Natural killer cell (primary cell): ENCODE data around the gene HSF2BP. TPM values are rescaled to one million over a fixed set of nuclear protein-coding genes. Genes with fewer than 3 reads are reported as not detected.

ENCODE experiments used
- ATAC-seq, 3 donors: fragments of 150-1000 bp in 2 of 3; fragments of 200-7000 bp in 1 of 3; cut with Tn5 transposase; 1 replicate in 1 of 3; 2 replicates in 2 of 3; pipeline ENCODE4 v1.10.0; 2021; ENCODE audit warnings: mild to moderate bottlenecking in 2 of 3, moderate library complexity in 2 of 3
- DNase-seq, 2 donors: peaks; one replicate each; pipeline versions ENCODE4 v3.0.0 to v3.0.0-alpha.2; 2013 to 2021; ENCODE audit warnings: mixed read lengths in 1 of 2
- H3K27ac ChIP-seq: one replicate; pipeline ENCODE4 v1.5.1; 2013; ENCODE audit warnings: mild to moderate bottlenecking, low read length
- H3K27me3 ChIP-seq: one replicate; pipeline ENCODE4 v1.6.1; 2013; ENCODE audit warnings: low read length; ENCODE audit not compliant: control insufficient read depth, insufficient read depth
- H3K36me3 ChIP-seq: one replicate; pipeline ENCODE4 v1.6.1; 2013; ENCODE audit warnings: low read length; ENCODE audit not compliant: control insufficient read depth, insufficient read depth
- H3K4me1 ChIP-seq: one replicate; pipeline ENCODE4 v1.6.1; 2013; ENCODE audit warnings: low read length; ENCODE audit not compliant: control insufficient read depth, insufficient read depth
- H3K4me3 ChIP-seq: one replicate; pipeline ENCODE4 v1.5.1; 2013; ENCODE audit warnings: low read length
- H3K9me3 ChIP-seq: one replicate; pipeline ENCODE4 v1.6.1; 2013; ENCODE audit warnings: low read length; ENCODE audit not compliant: control insufficient read depth, insufficient read depth
- H3K27ac Mint-ChIP-seq, 2 donors: one replicate each; pipeline ENCODE4 v1.8.0; 2022; ENCODE audit warnings: mild to moderate bottlenecking in 2 of 2, mixed read lengths in 2 of 2, moderate library complexity in 1 of 2
- H3K27me3 Mint-ChIP-seq, 2 donors: one replicate each; pipeline ENCODE4 v1.8.0; 2022; ENCODE audit warnings: low read depth in 2 of 2, mixed read lengths in 2 of 2
- H3K36me3 Mint-ChIP-seq: one replicate; pipeline ENCODE4 v1.8.0; 2022; ENCODE audit warnings: mixed read lengths
- H3K4me1 Mint-ChIP-seq, 2 donors: one replicate each; pipeline ENCODE4 v1.8.0; 2022; ENCODE audit warnings: mixed read lengths in 2 of 2
- H3K4me3 Mint-ChIP-seq: one replicate; pipeline ENCODE4 v1.8.0; 2022; ENCODE audit warnings: mild to moderate bottlenecking, moderate library complexity, mixed read lengths
- H3K9me3 Mint-ChIP-seq, 2 donors: one replicate each; pipeline ENCODE4 v1.8.0; 2022; ENCODE audit warnings: mixed read lengths in 2 of 2
- WGBS: methylation state at CpG from one replicate; pipeline ENCODE4 v1.1.7; 2013; ENCODE audit warnings: missing lambda C conversion rate; ENCODE audit not compliant: insufficient coverage; 5-methylcytosine and 5-hydroxymethylcytosine counted together
- intact Hi-C: fragments of 100-400 bp; cut with micrococcal nuclease; formaldehyde crosslinking; loops from one replicate; pipeline ENCODE4 v1.14.2; 2022
- total RNA-seq, 4 donors: library from RNA; stranded (reverse); fragments of 120-200 nt in 1 of 4; gene quantifications; one replicate each; pipeline versions ENCODE4 v1.2.3 to v1.2.4, GENCODE V29; 2013 to 2022
- TF ChIP-seq, protein P1 (sequence below): fragments of 200-600 bp; IDR thresholded peaks from one replicate; pipeline ENCODE4 v1.8.0; 2022; ENCODE audit warnings: antibody characterized with exemption

HSF2BP gene
- total RNA-seq, 3 donors from 2014 or later (not counting 1 experiment from before 2014, with no cell fraction given): 0.33 to 0.39 TPM; not detected in 1

DNA sequence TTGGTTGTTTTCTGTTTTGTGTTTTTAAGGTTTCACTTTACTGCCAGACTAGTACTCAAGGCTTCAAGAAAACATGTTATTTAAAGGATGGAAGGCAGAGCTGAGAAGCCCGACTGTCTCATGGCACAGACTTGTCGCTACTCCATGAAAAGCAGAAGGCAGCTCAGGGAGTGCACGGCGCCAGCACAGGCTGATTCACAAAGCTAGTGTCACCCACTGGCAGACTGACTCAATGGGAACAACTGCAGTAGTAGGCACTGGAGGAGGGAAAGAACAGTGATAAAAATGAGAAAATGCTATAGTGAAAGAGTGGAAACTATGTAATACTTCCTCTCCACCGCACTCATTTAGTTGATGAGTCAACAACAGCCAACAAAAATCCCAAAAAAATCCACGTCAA lies 14.7 kb downstream of the HSF2BP start:
- H3K27ac Mint-ChIP-seq: no peak overlapping the region
- Histone ChIP-seq H3K27me3 (no peaks in the 10 kb centered on the region), H3K27ac (no peak overlapping the region), H3K4me1 (peaks cover 5% of the 10 kb centered on the region), H3K36me3 (no peaks in the 10 kb centered on the region), H3K4me3 (no peak overlapping the region), H3K9me3 (no peaks in the 10 kb centered on the region)
- no peak for ATAC-seq
- TF ChIP-seq, protein P1, sequence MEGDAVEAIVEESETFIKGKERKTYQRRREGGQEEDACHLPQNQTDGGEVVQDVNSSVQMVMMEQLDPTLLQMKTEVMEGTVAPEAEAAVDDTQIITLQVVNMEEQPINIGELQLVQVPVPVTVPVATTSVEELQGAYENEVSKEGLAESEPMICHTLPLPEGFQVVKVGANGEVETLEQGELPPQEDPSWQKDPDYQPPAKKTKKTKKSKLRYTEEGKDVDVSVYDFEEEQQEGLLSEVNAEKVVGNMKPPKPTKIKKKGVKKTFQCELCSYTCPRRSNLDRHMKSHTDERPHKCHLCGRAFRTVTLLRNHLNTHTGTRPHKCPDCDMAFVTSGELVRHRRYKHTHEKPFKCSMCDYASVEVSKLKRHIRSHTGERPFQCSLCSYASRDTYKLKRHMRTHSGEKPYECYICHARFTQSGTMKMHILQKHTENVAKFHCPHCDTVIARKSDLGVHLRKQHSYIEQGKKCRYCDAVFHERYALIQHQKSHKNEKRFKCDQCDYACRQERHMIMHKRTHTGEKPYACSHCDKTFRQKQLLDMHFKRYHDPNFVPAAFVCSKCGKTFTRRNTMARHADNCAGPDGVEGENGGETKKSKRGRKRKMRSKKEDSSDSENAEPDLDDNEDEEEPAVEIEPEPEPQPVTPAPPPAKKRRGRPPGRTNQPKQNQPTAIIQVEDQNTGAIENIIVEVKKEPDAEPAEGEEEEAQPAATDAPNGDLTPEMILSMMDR: no peak
- no peaks in the 10 kb centered on the region for H3K36me3 Mint-ChIP-seq
- no peak for DNase-seq
- no peak overlapping the region for H3K4me3 Mint-ChIP-seq
- H3K27me3 Mint-ChIP-seq: peaks cover 6 to 9% of the 10 kb centered on the region in 2 donors
- H3K9me3 Mint-ChIP-seq: no peaks in the 10 kb centered on the region
- WGBS: 84% methylated on average over 6 of the region's 6 CpGs
- intact Hi-C loops: loop anchor here (5.0 kb wide), 1 partner anchor 327 kb away; no protein-coding TSS in a partner anchor
- peaks cover 7 to 9% of the 10 kb centered on the region in 2 donors for H3K4me1 Mint-ChIP-seq

DNA sequence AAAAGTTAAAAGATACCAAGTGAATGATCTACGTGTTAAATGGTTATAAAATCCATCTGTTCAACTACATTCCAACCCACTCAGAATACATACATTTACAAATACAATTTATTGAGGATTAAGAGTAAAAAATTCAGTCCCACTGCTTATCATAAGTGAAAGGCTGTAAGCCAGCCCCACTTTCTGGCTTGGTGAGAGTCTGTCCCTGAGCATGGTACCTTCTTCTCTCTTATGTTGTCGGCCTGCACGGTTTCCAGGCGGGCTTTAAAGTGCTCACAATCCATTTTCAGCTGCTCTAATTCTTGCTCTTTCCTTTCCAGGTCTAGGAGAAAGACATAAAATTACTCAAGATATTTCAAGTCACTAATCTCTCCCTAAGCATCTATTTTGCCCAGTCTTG lies 15.2 kb downstream of the HSF2BP start:
- H3K27me3 ChIP-seq: no peaks in the 10 kb centered on the region
- no peak overlapping the region for H3K27ac ChIP-seq
- DNase-seq (no peak), ATAC-seq (no peak)
- intact Hi-C loops: no loop called here
- Mint-ChIP-seq H3K4me1 (peaks cover 7 to 9% of the 10 kb centered on the region in 2 donors), H3K9me3 (no peaks in the 10 kb centered on the region), H3K27me3 (peaks cover 6 to 9% of the 10 kb centered on the region in 2 donors), H3K4me3 (no peak overlapping the region), H3K27ac (no peak overlapping the region), H3K36me3 (no peaks in the 10 kb centered on the region)
- no peak overlapping the region for H3K4me3 ChIP-seq
- H3K4me1 ChIP-seq: peaks cover 5% of the 10 kb centered on the region
- H3K36me3 ChIP-seq: no peaks in the 10 kb centered on the region
- TF ChIP-seq, protein P1: no peak
- no peaks in the 10 kb centered on the region for H3K9me3 ChIP-seq
- WGBS: 89% methylated on average over 3 of the region's 4 CpGs

DNA sequence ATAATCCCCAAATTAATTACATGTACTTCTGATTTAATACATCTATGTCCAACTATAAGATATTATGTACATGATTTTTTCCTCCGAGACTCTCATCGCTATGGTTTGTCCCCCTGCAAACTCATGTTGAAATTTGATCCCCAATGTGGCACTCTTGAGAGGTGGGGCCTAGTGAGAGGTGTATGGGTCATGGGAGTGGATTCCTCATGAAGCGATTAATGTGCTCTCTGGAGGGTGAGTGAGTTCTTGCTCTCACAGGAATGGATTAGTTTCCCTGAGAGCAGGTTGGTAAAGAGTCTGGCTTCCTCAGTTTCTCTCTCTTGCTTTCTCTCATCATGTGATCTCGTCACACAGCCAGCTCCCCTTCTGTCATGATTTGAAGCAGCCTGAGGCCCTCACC lies 16.1 kb downstream of the HSF2BP start:
- Mint-ChIP-seq H3K36me3 (no peaks in the 10 kb centered on the region), H3K4me3 (no peak overlapping the region), H3K4me1 (peaks cover 7 to 9% of the 10 kb centered on the region in 2 donors), H3K9me3 (no peaks in the 10 kb centered on the region), H3K27ac (no peak overlapping the region), H3K27me3 (peaks cover 3 to 4% of the 10 kb centered on the region in 2 donors)
- no peaks in the 10 kb centered on the region for H3K36me3 ChIP-seq
- H3K9me3 ChIP-seq: no peaks in the 10 kb centered on the region
- TF ChIP-seq, protein P1: no peak
- ATAC-seq (no peak), DNase-seq (no peak)
- WGBS: 99% methylated on average over 4 of the region's 4 CpGs
- no peak overlapping the region for H3K4me3 ChIP-seq
- no peak overlapping the region for H3K27ac ChIP-seq
- no peaks in the 10 kb centered on the region for H3K27me3 ChIP-seq
- intact Hi-C loops: no loop called here
- peaks cover 5% of the 10 kb centered on the region for H3K4me1 ChIP-seq

DNA sequence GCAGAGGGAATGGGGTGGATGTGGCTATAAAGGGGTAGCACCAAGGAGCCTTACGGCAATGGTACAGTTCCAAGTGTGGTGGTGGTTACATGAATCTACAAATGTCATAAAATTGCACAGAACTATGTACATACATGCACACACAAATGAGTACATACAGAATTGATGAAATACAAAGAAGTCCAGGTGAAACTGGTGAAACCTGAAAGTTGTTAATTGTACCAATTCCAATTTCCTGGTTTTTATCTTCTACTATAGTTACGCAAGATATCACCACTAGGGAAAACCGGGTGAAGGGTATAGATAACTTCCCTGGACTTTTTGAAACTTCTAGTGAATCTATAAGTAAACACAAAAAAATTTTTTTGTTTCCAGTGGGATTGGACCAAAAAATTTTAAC lies 18.9 kb downstream of the HSF2BP start:
- Histone ChIP-seq H3K27me3 (no peaks in the 10 kb centered on the region), H3K9me3 (no peaks in the 10 kb centered on the region), H3K36me3 (no peaks in the 10 kb centered on the region), H3K4me1 (no peaks in the 10 kb centered on the region), H3K27ac (no peak overlapping the region), H3K4me3 (no peak overlapping the region)
- WGBS: no CpG with 5 or more reads among the region's 3 CpGs
- ATAC-seq (no peak), DNase-seq (no peak)
- Mint-ChIP-seq H3K4me3 (no peak overlapping the region), H3K27ac (no peak overlapping the region), H3K9me3 (no peaks in the 10 kb centered on the region), H3K36me3 (no peaks in the 10 kb centered on the region), H3K27me3 (no peaks in the 10 kb centered on the region), H3K4me1 (peaks cover 0 to under 1% of the 10 kb centered on the region in 2 donors)
- intact Hi-C loops: no loop called here
- TF ChIP-seq, protein P1: no peak
